ENCODE measurements around the gene GUCY1A2. TPM values are rescaled to one million over a fixed set of nuclear protein-coding genes. Genes with fewer than 3 reads are reported as not detected.

GUCY1A2 gene
- total RNA-seq, 1 donor from 2014 or later, result 17.8 TPM

DNA sequence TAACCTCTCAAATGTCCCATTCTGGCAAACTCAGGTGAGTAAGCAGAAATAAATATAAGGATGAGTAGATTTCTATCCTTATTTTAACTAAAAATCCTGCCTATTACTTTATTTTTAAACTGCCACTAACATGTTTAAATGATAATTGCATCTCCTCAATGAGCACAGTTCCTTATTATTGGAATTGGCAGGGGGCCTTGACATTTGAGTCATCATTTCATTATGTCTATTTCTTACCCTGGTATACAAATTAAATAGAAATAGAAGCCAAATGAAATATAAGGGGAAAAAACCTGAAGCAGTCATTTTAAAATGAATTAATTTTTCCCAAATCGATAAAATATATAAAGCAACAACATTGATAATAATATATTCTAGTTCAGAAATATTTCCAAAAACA lies 81.2 kb downstream of the GUCY1A2 start:
- TF ChIP-seq CTCF (IDR thresholded peaks at IDR 0.05; ENCODE audit: insufficient read depth, low read depth, low read length) (no peak), EZH2 (IDR thresholded peaks at IDR 0.05; ENCODE audit: insufficient read depth, low read length) (no peak)
- H3K27me3 ChIP-seq (ENCODE audit: insufficient read depth, low read length), result no peaks in the 10 kb centered on the region
- peaks cover 7% of the 10 kb centered on the region for H3K4me1 Mint-ChIP-seq (ENCODE audit: low read depth, unreplicated experiment)
- DNase-seq (ENCODE audit: low read depth) (no peak), FAIRE-seq (no peak)
- H3K9me3 ChIP-seq (ENCODE audit: insufficient read depth, low read depth, low read length), result no peaks in the 10 kb centered on the region
- H3K27me3 Mint-ChIP-seq (ENCODE audit: low read depth, unreplicated experiment), result no peaks in the 10 kb centered on the region
- no peak overlapping the region for H3K4me3 Mint-ChIP-seq (ENCODE audit: unreplicated experiment)
- no peaks in the 10 kb centered on the region for H3K79me2 ChIP-seq (ENCODE audit: insufficient read depth, low read length)
- H4K20me1 ChIP-seq (ENCODE audit: insufficient read depth, low read length), result no peaks in the 10 kb centered on the region
- no peak overlapping the region for H3K4me2 ChIP-seq (ENCODE audit: low read length)
- no peaks in the 10 kb centered on the region for H3K4me1 ChIP-seq (ENCODE audit: insufficient read depth, low read length)
- H3K4me3 ChIP-seq (ENCODE audit: insufficient read depth, low read depth, low read length), result no peak overlapping the region
- no peak overlapping the region for H2AFZ ChIP-seq (ENCODE audit: low read depth, low read length)
- H3K9me3 Mint-ChIP-seq (ENCODE audit: unreplicated experiment), result no peaks in the 10 kb centered on the region
- H3K36me3 ChIP-seq (ENCODE audit: insufficient read depth, low read length), result no peaks in the 10 kb centered on the region
- no peak overlapping the region for H3K27ac ChIP-seq (ENCODE audit: low read depth, low read length)
- H3K36me3 Mint-ChIP-seq (ENCODE audit: low read depth, unreplicated experiment), result peaks cover 6% of the 10 kb centered on the region
- H3K27ac Mint-ChIP-seq (ENCODE audit: unreplicated experiment), result no peak overlapping the region
- H3K9ac ChIP-seq (ENCODE audit: low read length), result no peak overlapping the region

DNA sequence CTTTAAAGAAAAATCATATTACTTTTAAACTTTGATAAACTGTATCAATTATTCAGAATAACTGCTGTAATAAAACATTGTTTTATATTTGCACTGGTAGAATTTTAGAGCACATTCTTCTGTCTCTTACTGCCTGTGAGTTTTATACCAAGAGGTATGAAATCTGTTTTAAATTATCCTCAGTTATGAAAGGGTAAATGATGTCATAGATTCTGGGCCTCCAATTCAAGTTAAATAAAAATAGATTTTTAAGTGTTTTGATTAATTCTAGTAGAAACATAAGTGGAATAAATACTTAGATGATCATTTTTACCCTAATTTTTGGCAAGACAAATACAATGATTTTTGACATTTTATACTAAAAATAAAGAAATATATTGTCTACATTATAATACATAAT lies 93.0 kb downstream of the GUCY1A2 start:
- peaks cover 4% of the 10 kb centered on the region for H3K36me3 Mint-ChIP-seq (ENCODE audit: low read depth, unreplicated experiment)
- Histone ChIP-seq H3K9me3 (ENCODE audit: insufficient read depth, low read depth, low read length) (no peaks in the 10 kb centered on the region), H3K27ac (ENCODE audit: low read depth, low read length) (no peak overlapping the region), H3K4me3 (ENCODE audit: insufficient read depth, low read depth, low read length) (no peak overlapping the region), H3K79me2 (ENCODE audit: insufficient read depth, low read length) (no peaks in the 10 kb centered on the region), H3K9ac (ENCODE audit: low read length) (no peak overlapping the region), H3K4me2 (ENCODE audit: low read length) (no peak overlapping the region), H3K36me3 (ENCODE audit: insufficient read depth, low read length) (no peaks in the 10 kb centered on the region), H3K27me3 (ENCODE audit: insufficient read depth, low read length) (no peaks in the 10 kb centered on the region), H2AFZ (ENCODE audit: low read depth, low read length) (no peak overlapping the region), H4K20me1 (ENCODE audit: insufficient read depth, low read length) (no peaks in the 10 kb centered on the region), H3K4me1 (ENCODE audit: insufficient read depth, low read length) (peaks cover 6% of the 10 kb centered on the region)
- no peak overlapping the region for H3K27ac Mint-ChIP-seq (ENCODE audit: unreplicated experiment)
- H3K9me3 Mint-ChIP-seq (ENCODE audit: unreplicated experiment), result peaks cover 4% of the 10 kb centered on the region
- no peak overlapping the region for H3K4me3 Mint-ChIP-seq (ENCODE audit: unreplicated experiment)
- FAIRE-seq, result no peak
- peak; percentile 24 for DNase-seq (ENCODE audit: low read depth)
- no peaks in the 10 kb centered on the region for H3K27me3 Mint-ChIP-seq (ENCODE audit: low read depth, unreplicated experiment)
- H3K4me1 Mint-ChIP-seq (ENCODE audit: low read depth, unreplicated experiment), result peaks cover 4% of the 10 kb centered on the region
- no peak for TF ChIP-seq EZH2 (IDR thresholded peaks at IDR 0.05; ENCODE audit: insufficient read depth, low read length)
- no peak for TF ChIP-seq CTCF (IDR thresholded peaks at IDR 0.05; ENCODE audit: insufficient read depth, low read depth, low read length)

DNA sequence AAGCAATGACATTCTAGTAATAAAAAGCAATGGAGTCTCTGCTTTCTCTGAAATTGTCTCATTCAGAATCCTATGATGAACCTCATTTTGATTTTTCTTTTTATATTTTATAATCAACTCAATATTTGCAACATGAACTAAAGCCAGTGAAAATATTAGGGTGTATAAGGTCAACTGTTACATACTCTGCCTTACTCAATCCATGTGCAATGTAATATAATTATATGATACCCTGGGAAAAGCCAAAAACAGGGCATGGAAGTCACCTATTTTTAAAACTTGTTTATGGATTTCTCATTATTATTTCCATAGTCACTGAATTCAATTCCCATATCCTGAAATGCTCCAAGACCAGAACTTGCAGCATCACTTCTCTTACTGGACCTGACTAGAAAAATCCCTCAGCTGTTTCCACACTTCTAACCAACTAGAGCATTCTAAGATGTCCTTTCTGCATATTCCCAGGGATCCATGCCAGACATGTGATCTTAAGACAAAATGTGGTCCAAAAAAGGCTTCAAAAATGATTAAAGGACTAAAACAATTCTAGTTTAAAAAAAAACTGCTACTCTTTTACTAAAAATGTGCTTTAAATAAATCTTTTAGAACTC lies 97.3 kb downstream of the GUCY1A2 start:
- Mint-ChIP-seq H3K27ac (ENCODE audit: unreplicated experiment) (no peak overlapping the region), H3K36me3 (ENCODE audit: low read depth, unreplicated experiment) (no peaks in the 10 kb centered on the region), H3K4me1 (ENCODE audit: low read depth, unreplicated experiment) (peaks cover 3% of the 10 kb centered on the region), H3K27me3 (ENCODE audit: low read depth, unreplicated experiment) (no peaks in the 10 kb centered on the region), H3K9me3 (ENCODE audit: unreplicated experiment) (peaks cover 3% of the 10 kb centered on the region), H3K4me3 (ENCODE audit: unreplicated experiment) (no peak overlapping the region)
- TF ChIP-seq CTCF (IDR thresholded peaks at IDR 0.05; ENCODE audit: insufficient read depth, low read depth, low read length) (no peak), EZH2 (IDR thresholded peaks at IDR 0.05; ENCODE audit: insufficient read depth, low read length) (no peak)
- Histone ChIP-seq H4K20me1 (ENCODE audit: insufficient read depth, low read length) (no peaks in the 10 kb centered on the region), H3K36me3 (ENCODE audit: insufficient read depth, low read length) (no peaks in the 10 kb centered on the region), H3K79me2 (ENCODE audit: insufficient read depth, low read length) (no peaks in the 10 kb centered on the region), H3K9me3 (ENCODE audit: insufficient read depth, low read depth, low read length) (no peaks in the 10 kb centered on the region), H3K4me3 (ENCODE audit: insufficient read depth, low read depth, low read length) (no peak overlapping the region), H3K4me1 (ENCODE audit: insufficient read depth, low read length) (peaks cover 4% of the 10 kb centered on the region), H3K4me2 (ENCODE audit: low read length) (no peak overlapping the region), H3K27ac (ENCODE audit: low read depth, low read length) (no peak overlapping the region), H3K9ac (ENCODE audit: low read length) (no peak overlapping the region), H3K27me3 (ENCODE audit: insufficient read depth, low read length) (no peaks in the 10 kb centered on the region), H2AFZ (ENCODE audit: low read depth, low read length) (no peak overlapping the region)
- DNase-seq (ENCODE audit: low read depth), result no peak
- FAIRE-seq, result no peak

All from astrocyte (in vitro differentiated cells and primary cell).